Panc1 (cell line): ENCODE results near the gene MCM6. TPM values are rescaled to one million over a fixed set of nuclear protein-coding genes. Genes with fewer than 3 reads are reported as not detected.
"Not testable (repeated sequence)": the region's sequence is repeated elsewhere in the genome, so short reads cannot be mapped to it uniquely, and the experiment has no call there.

ENCODE experiments used
- ATAC-seq: fragments of 200-7000 bp; cut with Tn5 transposase; 2 replicates; pipeline ENCODE4 v1.9.1; 2020; ENCODE audit warnings: mild to moderate bottlenecking, moderate library complexity
- BruUV-seq: library from RNA; stranded (reverse); fragments of 400-500 nt; replicated peaks from 2 replicates; lab custom pipeline; 2021; lab: Mats Ljungman, UMichigan
- CTCF ChIA-PET: fragments of 300-600 bp; sonication (Branson Sonifier 250); formaldehyde crosslinking; loops from one replicate; lab custom pipeline; 2022; ENCODE audit warnings: antibody characterized with exemption; lab: Charles Lee
- POLR2A ChIA-PET: fragments of 300-600 bp; sonication (Branson Sonifier 250); formaldehyde crosslinking; loops from one replicate; lab custom pipeline; 2022; ENCODE audit warnings: antibody characterized with exemption; lab: Charles Lee
- DNase-seq: peaks from one replicate; pipeline ENCODE4 v3.0.0-alpha.2; 2010; ENCODE audit warnings: low read depth, low spot score
- H3K27ac ChIP-seq: 2 replicates; pipeline ENCODE4 v1.5.1; 2011; ENCODE audit warnings: mild to moderate bottlenecking, low read length, inconsistent platforms
- H3K27me3 ChIP-seq: fragments of 200-500 bp; sonication (Bioruptor generic); 2 replicates; pipeline ENCODE4 v1.6.0; 2014; ENCODE audit warnings: low read length, inconsistent platforms; ENCODE audit not compliant: control insufficient read depth, insufficient read depth
- H3K36me3 ChIP-seq: fragments of 200-500 bp; sonication (Bioruptor generic); 2 replicates; pipeline ENCODE4 v1.5.1; 2014; ENCODE audit warnings: inconsistent platforms, mild to moderate bottlenecking, low read length, moderate library complexity; ENCODE audit not compliant: control insufficient read depth, insufficient read depth
- H3K4me1 ChIP-seq: 2 replicates; pipeline ENCODE4 v1.5.1; 2011; ENCODE audit warnings: inconsistent platforms, mild to moderate bottlenecking, low read length, moderate library complexity; ENCODE audit not compliant: control insufficient read depth, insufficient read depth
- H3K4me3 ChIP-seq, 2 experiments: 2 replicates each; pipeline ENCODE4 v1.5.1; 2011 to 2012; ENCODE audit warnings: low read depth in 2 of 2, low read length in 2 of 2, mild to moderate bottlenecking in 2 of 2, inconsistent platforms in 1 of 2, moderate library complexity in 1 of 2
- H3K9me3 ChIP-seq: fragments of 200-500 bp; sonication (Bioruptor generic); 2 replicates; pipeline ENCODE4 v1.5.1; 2014; ENCODE audit warnings: low read depth, mild to moderate bottlenecking, inconsistent platforms, low read length, moderate library complexity; ENCODE audit not compliant: control insufficient read depth, insufficient read depth
- POLR2AphosphoS5 ChIP-seq: IDR thresholded peaks from 2 replicates; pipeline ENCODE4 v1.6.1; 2012; ENCODE audit warnings: mild to moderate bottlenecking, low read depth, low read length, moderate library complexity
- SIN3A ChIP-seq: IDR thresholded peaks from 2 replicates; pipeline ENCODE4 v1.6.1; 2012; ENCODE audit warnings: low read depth, mild to moderate bottlenecking, low read length, moderate library complexity, borderline replicate concordance; ENCODE audit not compliant: insufficient read depth
- TCF7L2 ChIP-seq: IDR thresholded peaks from 2 replicates; pipeline ENCODE4 v1.6.1; 2011; ENCODE audit warnings: mild to moderate bottlenecking, low read depth, low read length, inconsistent platforms
- in situ Hi-C: cut with HindIII; loops from 2 replicates; pipeline ENCODE4 v1.10.0; 2016; ENCODE audit warnings: low sequenced_read_pairs, low pct_unique_long_range_greater_than_20kb
- intact Hi-C: fragments of 100-400 bp; cut with micrococcal nuclease; formaldehyde crosslinking; loops from one replicate; pipeline ENCODE4 v1.10.0; 2022; ENCODE audit not compliant: unreplicated experiment
- total RNA-seq: library from RNA; stranded (reverse); gene quantifications from one replicate; pipeline ENCODE4 v1.2.1, GENCODE V29; 2021; ENCODE audit not compliant: unreplicated experiment
- TF ChIP-seq, protein P1 (sequence below): fragments of 450-650 bp; IDR thresholded peaks from 2 replicates; pipeline ENCODE4 v1.5.1; 2017; ENCODE audit warnings: mild to moderate bottlenecking
- TF ChIP-seq, protein P2 (sequence below), 2 experiments: IDR thresholded peaks; 2 replicates each; pipeline ENCODE4 v1.6.1; 2011 to 2012; ENCODE audit warnings: low read depth in 2 of 2, control low read depth in 1 of 2, low read length in 1 of 2, mild to moderate bottlenecking in 1 of 2, moderate library complexity in 1 of 2; ENCODE audit not compliant: insufficient read depth in 1 of 2

Gene MCM6
- total RNA-seq, 1 experiment from 2014 or later, result 54.3 TPM

DNA sequence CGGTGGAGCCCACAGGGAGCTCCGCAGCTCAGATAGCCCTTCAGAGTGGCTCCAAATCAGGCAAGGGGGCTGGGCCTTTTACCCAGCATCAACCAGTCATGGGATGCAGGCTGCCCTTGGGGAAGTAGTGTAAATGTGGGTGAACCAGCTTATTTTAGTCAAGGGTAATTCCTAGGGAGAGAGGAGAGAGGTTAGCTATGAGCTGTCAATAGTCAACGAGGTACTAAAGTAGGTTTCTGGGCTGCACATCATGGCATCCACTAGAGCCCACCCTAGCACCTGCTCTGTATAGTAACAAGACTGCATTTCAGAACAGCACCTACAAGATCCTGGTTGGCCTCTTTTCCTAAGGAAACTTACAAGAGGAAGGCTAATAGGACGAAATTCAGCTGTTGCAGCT is 9.5 kb upstream of the MCM6 start:
- Histone ChIP-seq H3K27ac (no peak overlapping the region), H3K9me3 (no peaks in the 10 kb centered on the region), H3K36me3 (no peaks in the 10 kb centered on the region), H3K4me1 (no peaks in the 10 kb centered on the region), H3K27me3 (0 out of 2 replicates have a peak, but pooled peaks cover 7% of the 10 kb centered on the region), H3K4me3 (no peak overlapping the region)
- TF ChIP-seq POLR2AphosphoS5, result no peak
- TF ChIP-seq, protein P1, sequence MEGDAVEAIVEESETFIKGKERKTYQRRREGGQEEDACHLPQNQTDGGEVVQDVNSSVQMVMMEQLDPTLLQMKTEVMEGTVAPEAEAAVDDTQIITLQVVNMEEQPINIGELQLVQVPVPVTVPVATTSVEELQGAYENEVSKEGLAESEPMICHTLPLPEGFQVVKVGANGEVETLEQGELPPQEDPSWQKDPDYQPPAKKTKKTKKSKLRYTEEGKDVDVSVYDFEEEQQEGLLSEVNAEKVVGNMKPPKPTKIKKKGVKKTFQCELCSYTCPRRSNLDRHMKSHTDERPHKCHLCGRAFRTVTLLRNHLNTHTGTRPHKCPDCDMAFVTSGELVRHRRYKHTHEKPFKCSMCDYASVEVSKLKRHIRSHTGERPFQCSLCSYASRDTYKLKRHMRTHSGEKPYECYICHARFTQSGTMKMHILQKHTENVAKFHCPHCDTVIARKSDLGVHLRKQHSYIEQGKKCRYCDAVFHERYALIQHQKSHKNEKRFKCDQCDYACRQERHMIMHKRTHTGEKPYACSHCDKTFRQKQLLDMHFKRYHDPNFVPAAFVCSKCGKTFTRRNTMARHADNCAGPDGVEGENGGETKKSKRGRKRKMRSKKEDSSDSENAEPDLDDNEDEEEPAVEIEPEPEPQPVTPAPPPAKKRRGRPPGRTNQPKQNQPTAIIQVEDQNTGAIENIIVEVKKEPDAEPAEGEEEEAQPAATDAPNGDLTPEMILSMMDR, result no peak
- TF ChIP-seq, protein P2, sequence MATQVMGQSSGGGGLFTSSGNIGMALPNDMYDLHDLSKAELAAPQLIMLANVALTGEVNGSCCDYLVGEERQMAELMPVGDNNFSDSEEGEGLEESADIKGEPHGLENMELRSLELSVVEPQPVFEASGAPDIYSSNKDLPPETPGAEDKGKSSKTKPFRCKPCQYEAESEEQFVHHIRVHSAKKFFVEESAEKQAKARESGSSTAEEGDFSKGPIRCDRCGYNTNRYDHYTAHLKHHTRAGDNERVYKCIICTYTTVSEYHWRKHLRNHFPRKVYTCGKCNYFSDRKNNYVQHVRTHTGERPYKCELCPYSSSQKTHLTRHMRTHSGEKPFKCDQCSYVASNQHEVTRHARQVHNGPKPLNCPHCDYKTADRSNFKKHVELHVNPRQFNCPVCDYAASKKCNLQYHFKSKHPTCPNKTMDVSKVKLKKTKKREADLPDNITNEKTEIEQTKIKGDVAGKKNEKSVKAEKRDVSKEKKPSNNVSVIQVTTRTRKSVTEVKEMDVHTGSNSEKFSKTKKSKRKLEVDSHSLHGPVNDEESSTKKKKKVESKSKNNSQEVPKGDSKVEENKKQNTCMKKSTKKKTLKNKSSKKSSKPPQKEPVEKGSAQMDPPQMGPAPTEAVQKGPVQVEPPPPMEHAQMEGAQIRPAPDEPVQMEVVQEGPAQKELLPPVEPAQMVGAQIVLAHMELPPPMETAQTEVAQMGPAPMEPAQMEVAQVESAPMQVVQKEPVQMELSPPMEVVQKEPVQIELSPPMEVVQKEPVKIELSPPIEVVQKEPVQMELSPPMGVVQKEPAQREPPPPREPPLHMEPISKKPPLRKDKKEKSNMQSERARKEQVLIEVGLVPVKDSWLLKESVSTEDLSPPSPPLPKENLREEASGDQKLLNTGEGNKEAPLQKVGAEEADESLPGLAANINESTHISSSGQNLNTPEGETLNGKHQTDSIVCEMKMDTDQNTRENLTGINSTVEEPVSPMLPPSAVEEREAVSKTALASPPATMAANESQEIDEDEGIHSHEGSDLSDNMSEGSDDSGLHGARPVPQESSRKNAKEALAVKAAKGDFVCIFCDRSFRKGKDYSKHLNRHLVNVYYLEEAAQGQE (IDR thresholded peaks at IDR 0.05; ENCODE audit: insufficient read depth in 1 of 2, low read depth in 2 of 2, low read length in 1 of 2), result no peak
- no peak for TF ChIP-seq SIN3A
- TF ChIP-seq TCF7L2, result no peak
- intact Hi-C loops (no loop called here), in situ Hi-C loops (no loop called here)
- no TSS peak for BruUV-seq
- DNase-seq, result no peak
- ATAC-seq, result no peak
- CTCF ChIA-PET, result no interaction called here
- POLR2A ChIA-PET, result interaction anchor here (1.1 kb wide), 1 partner anchor 9 kb away, joined by 4 read pairs; the partner anchor contains the start of gene MCM6

DNA sequence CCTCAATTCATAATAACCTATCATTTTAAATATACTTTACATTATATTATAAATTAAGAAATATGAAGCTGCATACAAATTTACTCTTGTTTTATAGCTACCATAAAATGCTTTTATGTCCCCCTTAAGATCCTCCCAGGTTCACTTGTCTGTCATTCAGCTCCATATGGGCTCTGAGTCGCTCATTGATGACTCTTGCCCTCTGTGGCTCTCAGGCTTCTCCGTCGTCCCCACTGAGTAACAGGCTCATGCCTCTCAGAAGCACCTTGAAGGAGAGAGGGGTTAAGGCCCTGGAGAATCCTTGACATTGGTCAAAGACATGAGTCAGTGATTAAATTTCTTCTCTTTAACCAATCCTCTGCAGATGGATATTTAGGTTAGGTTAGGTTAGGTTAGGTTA is 6.2 kb upstream of the MCM6 start:
- ATAC-seq (no peak), DNase-seq (no peak)
- Histone ChIP-seq H3K27ac (no peak overlapping the region), H3K4me1 (no peaks in the 10 kb centered on the region), H3K9me3 (no peaks in the 10 kb centered on the region), H3K4me3 (no peak overlapping the region), H3K36me3 (no peaks in the 10 kb centered on the region), H3K27me3 (0 out of 2 replicates have a peak, but pooled peaks cover 7% of the 10 kb centered on the region)
- TF ChIP-seq, protein P2 (IDR thresholded peaks at IDR 0.05; ENCODE audit: insufficient read depth in 1 of 2, low read depth in 2 of 2, low read length in 1 of 2), result no peak
- TF ChIP-seq TCF7L2 (no peak), SIN3A (no peak), POLR2AphosphoS5 (no peak)
- TF ChIP-seq, protein P1, result no peak
- intact Hi-C loops (no loop called here), in situ Hi-C loops (no loop called here)
- ChIA-PET POLR2A (no interaction called here), CTCF (no interaction called here)
- BruUV-seq, result no TSS peak

DNA sequence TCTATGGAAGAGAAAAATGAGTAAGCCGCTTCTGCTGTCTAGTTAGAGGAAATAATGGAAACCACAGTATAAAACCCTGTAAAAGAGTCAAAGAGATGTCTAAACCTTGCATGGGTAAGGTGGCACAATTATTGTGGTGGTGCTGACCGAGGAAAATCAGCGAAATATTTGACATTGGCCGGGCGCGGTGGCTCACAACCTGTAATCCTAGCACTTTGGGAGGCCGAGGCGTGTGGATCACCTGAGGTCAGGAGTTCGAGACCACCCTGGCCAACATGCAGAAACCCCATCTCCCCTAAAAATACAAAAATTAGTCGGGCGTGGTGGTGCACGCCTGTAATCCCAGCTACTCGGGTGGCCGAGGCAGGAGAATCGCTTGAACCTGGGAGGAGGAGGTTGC is 527 bp upstream of the MCM6 start:
- ATAC-seq, result 0 out of 2 replicates have a peak, but pooled peaks have one; percentile 1
- H3K36me3 ChIP-seq, intact Hi-C loops, BruUV-seq, H3K4me1 ChIP-seq, in situ Hi-C loops, H3K9me3 ChIP-seq, H3K27me3 ChIP-seq, DNase-seq: not testable (repeated sequence)
- Histone ChIP-seq H3K4me3 (peak overlapping the region; percentile 68 to 78), H3K27ac (peak overlapping the region; percentile 72)
- POLR2A ChIA-PET, result interaction anchor here (0.7 to 1.0 kb wide), 3 partner anchors 9 to 97 kb away, joined by 4 to 10 read pairs (median 6); no protein-coding TSS in a partner anchor
- CTCF ChIA-PET, result interaction anchor here (0.7 kb wide), 1 partner anchor 26 kb away, joined by 4 read pairs; no protein-coding TSS in a partner anchor
